ENCODE data around the gene RPGRIP1L. TPM values are rescaled to one million over a fixed set of nuclear protein-coding genes. Genes with fewer than 3 reads are reported as not detected.

The RPGRIP1L gene
- total and polyA plus RNA-seq, 4 experiments from 2014 or later: 1.3 to 4.3 (median 3.9) TPM

- H3K27me3 ChIP-seq (ENCODE audit: insufficient read depth, low read length): no peaks in the 10 kb centered on the region
- H3K9me3 Mint-ChIP-seq: peaks cover 0 to 4% (median 0%) of the 10 kb centered on the region in 8 donors
- H3K4me1 Mint-ChIP-seq: no peaks in the 10 kb centered on the region
- no peak for DNase-seq
- H3K36me3 ChIP-seq (ENCODE audit: insufficient read depth, low read length): no peaks in the 10 kb centered on the region
- no peaks in the 10 kb centered on the region for H3K4me1 ChIP-seq (ENCODE audit: insufficient read depth, low read length)
- H3K27ac Mint-ChIP-seq: no peak overlapping the region
- no peak overlapping the region for H3K27ac ChIP-seq (ENCODE audit: low read depth, low read length)
- CTCF ChIA-PET (ENCODE audit: partially characterized antibody): no interaction called here
- H3K27me3 Mint-ChIP-seq: no peaks in the 10 kb centered on the region
- peaks cover 5 to 10% of the 10 kb centered on the region in 2 donors for H3K36me3 Mint-ChIP-seq
- no peak overlapping the region for H3K4me3 Mint-ChIP-seq
- H3K4me3 ChIP-seq (ENCODE audit: low read length in 2 of 2): no peak overlapping the region
- no peaks in the 10 kb centered on the region for H3K9me3 ChIP-seq (ENCODE audit: control insufficient read depth in 1 of 2, low read length in 2 of 2)
- POLR2A ChIA-PET (ENCODE audit: partially characterized antibody): no interaction called here
- intact Hi-C loops (cut with micrococcal nuclease): no loop called here
Measured at GRCh38 chr16:53608094-53608493, 95.6 kb downstream of the RPGRIP1L start.

- Mint-ChIP-seq H3K4me1 (no peaks in the 10 kb centered on the region), H3K27me3 (no peaks in the 10 kb centered on the region), H3K4me3 (no peak overlapping the region), H3K27ac (no peak overlapping the region), H3K9me3 (peaks cover 0 to 2% (median 0%) of the 10 kb centered on the region in 8 donors), H3K36me3 (peaks cover 10 to 12% of the 10 kb centered on the region in 2 donors)
- no peaks in the 10 kb centered on the region for H3K36me3 ChIP-seq (ENCODE audit: insufficient read depth, low read length)
- no peaks in the 10 kb centered on the region for H3K4me1 ChIP-seq (ENCODE audit: insufficient read depth, low read length)
- POLR2A ChIA-PET (ENCODE audit: partially characterized antibody): no interaction called here
- no peaks in the 10 kb centered on the region for H3K9me3 ChIP-seq (ENCODE audit: control insufficient read depth in 1 of 2, low read length in 2 of 2)
- CTCF ChIA-PET (ENCODE audit: partially characterized antibody): no interaction called here
- no peaks in the 10 kb centered on the region for H3K27me3 ChIP-seq (ENCODE audit: insufficient read depth, low read length)
- H3K27ac ChIP-seq (ENCODE audit: low read depth, low read length): no peak overlapping the region
- DNase-seq: no peak
- no peak overlapping the region for H3K4me3 ChIP-seq (ENCODE audit: low read length in 2 of 2)
- intact Hi-C loops (cut with micrococcal nuclease): no loop called here
Measured at GRCh38 chr16:53605831-53606400, 97.7 kb downstream of the RPGRIP1L start.

DNA sequence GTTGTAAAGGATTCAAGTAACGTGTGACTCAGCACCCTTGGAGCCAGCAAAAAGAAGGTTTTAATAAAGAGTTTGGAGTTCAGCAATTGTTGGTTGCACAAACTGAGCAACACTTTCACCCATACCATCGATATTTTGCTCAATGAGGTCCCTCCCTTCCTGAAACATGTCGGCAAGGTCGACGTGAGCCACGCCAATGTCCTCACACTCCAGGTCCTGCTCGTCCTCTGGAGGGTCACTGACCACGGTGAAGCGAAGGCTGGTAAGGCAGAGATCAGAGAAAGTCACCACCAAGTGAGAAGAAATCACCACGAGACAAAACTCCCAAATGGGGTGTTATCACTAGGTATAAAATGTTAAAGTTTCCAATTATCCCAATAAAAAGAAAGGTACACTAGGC lies 98.3 kb downstream of the RPGRIP1L start:
- DNase-seq: no peak
- no peaks in the 10 kb centered on the region for H3K4me1 ChIP-seq (ENCODE audit: insufficient read depth, low read length)
- POLR2A ChIA-PET (ENCODE audit: partially characterized antibody): no interaction called here
- no peak overlapping the region for H3K27ac ChIP-seq (ENCODE audit: low read depth, low read length)
- intact Hi-C loops (cut with micrococcal nuclease): no loop called here
- Mint-ChIP-seq H3K4me1 (no peaks in the 10 kb centered on the region), H3K27me3 (no peaks in the 10 kb centered on the region), H3K36me3 (peaks cover 10 to 12% of the 10 kb centered on the region in 2 donors), H3K4me3 (no peak overlapping the region), H3K27ac (no peak overlapping the region), H3K9me3 (peaks cover 0 to 2% (median 0%) of the 10 kb centered on the region in 8 donors)
- CTCF ChIA-PET (ENCODE audit: partially characterized antibody): no interaction called here
- no peaks in the 10 kb centered on the region for H3K36me3 ChIP-seq (ENCODE audit: insufficient read depth, low read length)
- H3K9me3 ChIP-seq (ENCODE audit: control insufficient read depth in 1 of 2, low read length in 2 of 2): no peaks in the 10 kb centered on the region
- H3K27me3 ChIP-seq (ENCODE audit: insufficient read depth, low read length): no peaks in the 10 kb centered on the region
- H3K4me3 ChIP-seq (ENCODE audit: low read length in 2 of 2): no peak overlapping the region

- Histone ChIP-seq H3K4me3 (ENCODE audit: low read length in 2 of 2) (no peak overlapping the region), H3K36me3 (ENCODE audit: insufficient read depth, low read length) (no peaks in the 10 kb centered on the region), H3K9me3 (ENCODE audit: control insufficient read depth in 1 of 2, low read length in 2 of 2) (no peaks in the 10 kb centered on the region), H3K27ac (ENCODE audit: low read depth, low read length) (no peak overlapping the region), H3K27me3 (ENCODE audit: insufficient read depth, low read length) (no peaks in the 10 kb centered on the region), H3K4me1 (ENCODE audit: insufficient read depth, low read length) (no peaks in the 10 kb centered on the region)
- no peak overlapping the region for H3K27ac Mint-ChIP-seq
- peaks cover 0 to 2% of the 10 kb centered on the region in 2 donors for H3K27me3 Mint-ChIP-seq
- DNase-seq: no peak
- H3K9me3 Mint-ChIP-seq: no peaks in the 10 kb centered on the region
- H3K4me1 Mint-ChIP-seq: no peaks in the 10 kb centered on the region
- no peak overlapping the region for H3K4me3 Mint-ChIP-seq
- H3K36me3 Mint-ChIP-seq: peaks cover 10 to 29% of the 10 kb centered on the region in 2 donors
- CTCF ChIA-PET (ENCODE audit: partially characterized antibody): no interaction called here
- intact Hi-C loops (cut with micrococcal nuclease): no loop called here
- POLR2A ChIA-PET (ENCODE audit: partially characterized antibody): no interaction called here
Measured at GRCh38 chr16:53601961-53602360, 101.7 kb downstream of the RPGRIP1L start.

GRCh38 chr16:53600616-53601015 lies 103.0 kb downstream of the RPGRIP1L start:
- H3K27me3 ChIP-seq (ENCODE audit: insufficient read depth, low read length): no peaks in the 10 kb centered on the region
- no peak for DNase-seq
- CTCF ChIA-PET (ENCODE audit: partially characterized antibody): interaction anchor here (1.0 kb wide), 1 partner anchor 51 kb away, joined by 3 read pairs; no protein-coding TSS in a partner anchor
- Mint-ChIP-seq H3K36me3 (peaks cover 10 to 29% of the 10 kb centered on the region in 2 donors), H3K4me1 (no peaks in the 10 kb centered on the region), H3K9me3 (peaks cover 0 to 12% (median 4%) of the 10 kb centered on the region in 8 donors), H3K27me3 (peaks cover 0 to 2% of the 10 kb centered on the region in 2 donors), H3K27ac (no peak overlapping the region), H3K4me3 (no peak overlapping the region)
- no peaks in the 10 kb centered on the region for H3K36me3 ChIP-seq (ENCODE audit: insufficient read depth, low read length)
- intact Hi-C loops (cut with micrococcal nuclease): no loop called here
- H3K9me3 ChIP-seq (ENCODE audit: control insufficient read depth in 1 of 2, low read length in 2 of 2): no peaks in the 10 kb centered on the region
- no peaks in the 10 kb centered on the region for H3K4me1 ChIP-seq (ENCODE audit: insufficient read depth, low read length)
- POLR2A ChIA-PET (ENCODE audit: partially characterized antibody): no interaction called here
- H3K27ac ChIP-seq (ENCODE audit: low read depth, low read length): no peak overlapping the region
- H3K4me3 ChIP-seq (ENCODE audit: low read length in 2 of 2): no peak overlapping the region

- ChIA-PET CTCF (ENCODE audit: partially characterized antibody) (interaction anchor here (1.0 kb wide), 1 partner anchor 50 kb away, joined by 3 read pairs; no protein-coding TSS in a partner anchor), POLR2A (ENCODE audit: partially characterized antibody) (no interaction called here)
- peaks cover 0 to 2% of the 10 kb centered on the region in 2 donors for H3K27me3 Mint-ChIP-seq
- Histone ChIP-seq H3K4me1 (ENCODE audit: insufficient read depth, low read length) (no peaks in the 10 kb centered on the region), H3K27ac (ENCODE audit: low read depth, low read length) (no peak overlapping the region), H3K9me3 (ENCODE audit: control insufficient read depth in 1 of 2, low read length in 2 of 2) (no peaks in the 10 kb centered on the region), H3K4me3 (ENCODE audit: low read length in 2 of 2) (no peak overlapping the region), H3K36me3 (ENCODE audit: insufficient read depth, low read length) (no peaks in the 10 kb centered on the region), H3K27me3 (ENCODE audit: insufficient read depth, low read length) (no peaks in the 10 kb centered on the region)
- no peak overlapping the region for H3K27ac Mint-ChIP-seq
- no peaks in the 10 kb centered on the region for H3K4me1 Mint-ChIP-seq
- H3K4me3 Mint-ChIP-seq: no peak overlapping the region
- H3K9me3 Mint-ChIP-seq: peaks cover 0 to 17% (median 6%) of the 10 kb centered on the region in 8 donors
- no peak for DNase-seq
- peaks cover 7 to 29% of the 10 kb centered on the region in 2 donors for H3K36me3 Mint-ChIP-seq
- intact Hi-C loops (cut with micrococcal nuclease): no loop called here
Measured at GRCh38 chr16:53600126-53600525, 103.5 kb downstream of the RPGRIP1L start.

DNA sequence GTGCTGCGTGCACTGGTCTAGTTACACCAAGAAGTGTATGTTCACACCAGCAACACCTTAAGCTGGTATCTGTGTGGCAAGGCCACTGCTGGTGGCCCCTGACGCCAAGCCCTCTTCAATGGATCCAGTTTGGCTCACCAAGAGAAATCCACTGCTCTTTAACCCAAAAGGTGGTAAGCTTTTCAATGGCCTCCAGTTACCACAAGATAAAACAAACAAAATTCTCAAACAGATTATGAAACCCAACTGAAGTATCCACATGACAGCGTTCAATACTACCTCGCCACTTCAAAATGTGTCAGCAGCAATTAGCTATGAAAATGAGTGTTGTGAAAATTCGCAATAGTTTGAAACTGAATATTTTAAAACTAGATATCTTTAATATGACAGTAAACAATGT lies 104.1 kb downstream of the RPGRIP1L start:
- CTCF ChIA-PET (ENCODE audit: partially characterized antibody): no interaction called here
- no peak overlapping the region for H3K4me3 Mint-ChIP-seq
- peaks cover 0 to 19% (median 8%) of the 10 kb centered on the region in 8 donors for H3K9me3 Mint-ChIP-seq
- DNase-seq: no peak
- no peaks in the 10 kb centered on the region for H3K27me3 ChIP-seq (ENCODE audit: insufficient read depth, low read length)
- H3K4me1 ChIP-seq (ENCODE audit: insufficient read depth, low read length): no peaks in the 10 kb centered on the region
- H3K4me1 Mint-ChIP-seq: no peaks in the 10 kb centered on the region
- H3K27ac Mint-ChIP-seq: no peak overlapping the region
- H3K36me3 Mint-ChIP-seq: peaks cover 7 to 27% of the 10 kb centered on the region in 2 donors
- H3K4me3 ChIP-seq (ENCODE audit: low read length in 2 of 2): no peak overlapping the region
- H3K27ac ChIP-seq (ENCODE audit: low read depth, low read length): no peak overlapping the region
- no peaks in the 10 kb centered on the region for H3K9me3 ChIP-seq (ENCODE audit: control insufficient read depth in 1 of 2, low read length in 2 of 2)
- H3K27me3 Mint-ChIP-seq: peaks cover 0 to 2% of the 10 kb centered on the region in 2 donors
- H3K36me3 ChIP-seq (ENCODE audit: insufficient read depth, low read length): no peaks in the 10 kb centered on the region
- intact Hi-C loops (cut with micrococcal nuclease): no loop called here
- POLR2A ChIA-PET (ENCODE audit: partially characterized antibody): no interaction called here

Data from CD4-positive, alpha-beta memory T cell (primary cell).